Keratinocyte (primary cell): Measurements from ENCODE around the gene KRTAP12-1. TPM values are rescaled to one million over a fixed set of nuclear protein-coding genes. Genes with fewer than 3 reads are reported as not detected.

Source experiments
- DNase-seq: peaks from one replicate; pipeline ENCODE4 v3.0.0-alpha.2; 2011; ENCODE audit warnings: low read depth, missing footprints, low spot score
- FAIRE-seq: peaks from 2 replicates; lab custom pipeline; 2011; peaks lifted over from hg19 to GRCh38; lab: Jason Lieb, UNC
- H2AFZ ChIP-seq: 2 replicates; pipeline ENCODE4 v1.6.0; 2012; ENCODE audit warnings: low read length, control low read depth, inconsistent platforms; ENCODE audit not compliant: control insufficient read depth
- H3K27ac ChIP-seq: 2 replicates; pipeline ENCODE4 v1.5.1; 2011; ENCODE audit warnings: low read length; ENCODE audit not compliant: control insufficient read depth, insufficient read depth
- H3K27me3 ChIP-seq: 3 replicates; pipeline ENCODE4 v1.6.0; 2011; ENCODE audit warnings: low read length; ENCODE audit not compliant: control insufficient read depth, insufficient read depth; ENCODE audit errors: extremely low read depth
- H3K36me3 ChIP-seq, 2 experiments: 2 replicates in 1 of 2; 3 replicates in 1 of 2; pipeline ENCODE4 v1.5.1; 2011; ENCODE audit warnings: low read length in 2 of 2, mild to moderate bottlenecking in 1 of 2; ENCODE audit not compliant: control insufficient read depth in 2 of 2, insufficient read depth in 2 of 2; ENCODE audit errors: extremely low read depth in 1 of 2
- H3K4me1 ChIP-seq: 3 replicates; pipeline ENCODE4 v1.5.1; 2011; ENCODE audit warnings: low read length; ENCODE audit not compliant: control insufficient read depth, insufficient read depth; ENCODE audit errors: extremely low read depth
- H3K4me2 ChIP-seq: 3 replicates; pipeline ENCODE4 v1.6.0; 2011; ENCODE audit warnings: low read depth, low read length; ENCODE audit not compliant: control insufficient read depth, insufficient read depth; ENCODE audit errors: extremely low read depth
- H3K4me3 ChIP-seq, 3 experiments: fragments of 200-600 bp in 1 of 3; sonication (generic) in 1 of 3; 2 replicates in 2 of 3; 3 replicates in 1 of 3; pipeline ENCODE4 v1.5.1; 2011 to 2016; ENCODE audit warnings: low read length in 3 of 3, mild to moderate bottlenecking in 3 of 3, control low read depth in 2 of 3, inconsistent platforms in 1 of 3, low read depth in 1 of 3, mixed read lengths in 1 of 3, mixed run types in 1 of 3, moderate library complexity in 1 of 3; ENCODE audit not compliant: control insufficient read depth in 2 of 3, insufficient read depth in 2 of 3; ENCODE audit errors: extremely low read depth in 1 of 3
- H3K79me2 ChIP-seq: 2 replicates; pipeline ENCODE4 v1.6.0; 2012; ENCODE audit warnings: low read length; ENCODE audit not compliant: control insufficient read depth, insufficient read depth
- H3K9ac ChIP-seq: 3 replicates; pipeline ENCODE4 v1.6.0; 2011; ENCODE audit warnings: low read length; ENCODE audit not compliant: control insufficient read depth, insufficient read depth; ENCODE audit errors: extremely low read depth
- H3K9me1 ChIP-seq: 3 replicates; pipeline ENCODE4 v1.6.0; 2011; ENCODE audit warnings: low read length; ENCODE audit not compliant: control insufficient read depth, insufficient read depth; ENCODE audit errors: extremely low read depth
- H3K9me3 ChIP-seq: 2 replicates; pipeline ENCODE4 v1.5.1; 2012; ENCODE audit warnings: low read depth, low read length; ENCODE audit not compliant: control insufficient read depth
- H4K20me1 ChIP-seq: 3 replicates; pipeline ENCODE4 v1.6.0; 2011; ENCODE audit warnings: low read length; ENCODE audit not compliant: control insufficient read depth, insufficient read depth; ENCODE audit errors: extremely low read depth
- EZH2 ChIP-seq: IDR thresholded peaks from one replicate; pipeline ENCODE4 v1.6.1; 2012; ENCODE audit warnings: inconsistent platforms, mild to moderate bottlenecking, low read length, moderate library complexity
- dilution Hi-C: fragments of 300-500 bp; cut with MboI; formaldehyde crosslinking; loops from one replicate; pipeline ENCODE4 v1.7.0; 2020; ENCODE audit warnings: low sequenced_read_pairs; ENCODE audit not compliant: extremely low pct_ligation_motif_present
- polyA plus RNA-seq, 5 experiments: library from polyadenylated mRNA; depleted of rRNA in 3 of 5; stranded (reverse) in 3 of 5; stranded (forward) in 1 of 5; unstranded in 1 of 5; fragments of >200 nt; gene quantifications; 1 replicate in 1 of 5; 2 replicates in 3 of 5; 3 replicates in 1 of 5; pipeline versions ENCODE4 v1.2.1 to v1.2.3, GENCODE V29; 2011 to 2012; ENCODE audit warnings: missing spikeins in 2 of 5, low read depth in 1 of 5, low replicate concordance in 1 of 5
- TF ChIP-seq, protein P1 (sequence below), 3 experiments: IDR thresholded peaks in 1 of 3; conservative IDR thresholded peaks in 1 of 3; optimal IDR thresholded peaks in 1 of 3; 2 replicates in 2 of 3; 3 replicates in 1 of 3; pipeline versions ENCODE3 to v1.5.1; 2011; ENCODE audit warnings: low read length in 3 of 3, mild to moderate bottlenecking in 3 of 3, moderate library complexity in 2 of 3, control low read depth in 1 of 3, inconsistent platforms in 1 of 3; ENCODE audit not compliant: insufficient read depth in 2 of 3; ENCODE audit errors: extremely low read depth in 1 of 3

Gene KRTAP12-1
- polyA plus RNA-seq, 1 donor (not counting 4 experiments of a cell fraction or from before 2014, with no cell fraction given) = not detected

- Histone ChIP-seq H3K9ac (no peak overlapping the region), H3K79me2 (no peaks in the 10 kb centered on the region), H3K27ac (no peak overlapping the region), H3K4me1 (no peaks in the 10 kb centered on the region), H3K9me1 (no peaks in the 10 kb centered on the region), H3K4me2 (no peak overlapping the region), H3K36me3 (no peaks in the 10 kb centered on the region), H3K4me3 (no peak overlapping the region), H3K9me3 (no peaks in the 10 kb centered on the region), H2AFZ (no peak overlapping the region), H3K27me3 (peaks cover 6% of the 10 kb centered on the region), H4K20me1 (no peaks in the 10 kb centered on the region)
- FAIRE-seq (no peak), DNase-seq (no peak)
- TF ChIP-seq, protein P1, sequence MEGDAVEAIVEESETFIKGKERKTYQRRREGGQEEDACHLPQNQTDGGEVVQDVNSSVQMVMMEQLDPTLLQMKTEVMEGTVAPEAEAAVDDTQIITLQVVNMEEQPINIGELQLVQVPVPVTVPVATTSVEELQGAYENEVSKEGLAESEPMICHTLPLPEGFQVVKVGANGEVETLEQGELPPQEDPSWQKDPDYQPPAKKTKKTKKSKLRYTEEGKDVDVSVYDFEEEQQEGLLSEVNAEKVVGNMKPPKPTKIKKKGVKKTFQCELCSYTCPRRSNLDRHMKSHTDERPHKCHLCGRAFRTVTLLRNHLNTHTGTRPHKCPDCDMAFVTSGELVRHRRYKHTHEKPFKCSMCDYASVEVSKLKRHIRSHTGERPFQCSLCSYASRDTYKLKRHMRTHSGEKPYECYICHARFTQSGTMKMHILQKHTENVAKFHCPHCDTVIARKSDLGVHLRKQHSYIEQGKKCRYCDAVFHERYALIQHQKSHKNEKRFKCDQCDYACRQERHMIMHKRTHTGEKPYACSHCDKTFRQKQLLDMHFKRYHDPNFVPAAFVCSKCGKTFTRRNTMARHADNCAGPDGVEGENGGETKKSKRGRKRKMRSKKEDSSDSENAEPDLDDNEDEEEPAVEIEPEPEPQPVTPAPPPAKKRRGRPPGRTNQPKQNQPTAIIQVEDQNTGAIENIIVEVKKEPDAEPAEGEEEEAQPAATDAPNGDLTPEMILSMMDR (optimal IDR thresholded peaks at IDR 0.05 in 1 of 3, IDR thresholded peaks at IDR 0.05 in 1 of 3, conservative IDR thresholded peaks at IDR 0.05 in 1 of 3; ENCODE audit: extremely low read depth in 1 of 3, insufficient read depth in 2 of 3, low read length in 3 of 3) = no peak
- TF ChIP-seq EZH2 = no peak
- dilution Hi-C loops = no loop called here
These were observed 10.1 kb downstream of the KRTAP12-1 start for GRCh38 chr21:44671911-44672310.

DNA sequence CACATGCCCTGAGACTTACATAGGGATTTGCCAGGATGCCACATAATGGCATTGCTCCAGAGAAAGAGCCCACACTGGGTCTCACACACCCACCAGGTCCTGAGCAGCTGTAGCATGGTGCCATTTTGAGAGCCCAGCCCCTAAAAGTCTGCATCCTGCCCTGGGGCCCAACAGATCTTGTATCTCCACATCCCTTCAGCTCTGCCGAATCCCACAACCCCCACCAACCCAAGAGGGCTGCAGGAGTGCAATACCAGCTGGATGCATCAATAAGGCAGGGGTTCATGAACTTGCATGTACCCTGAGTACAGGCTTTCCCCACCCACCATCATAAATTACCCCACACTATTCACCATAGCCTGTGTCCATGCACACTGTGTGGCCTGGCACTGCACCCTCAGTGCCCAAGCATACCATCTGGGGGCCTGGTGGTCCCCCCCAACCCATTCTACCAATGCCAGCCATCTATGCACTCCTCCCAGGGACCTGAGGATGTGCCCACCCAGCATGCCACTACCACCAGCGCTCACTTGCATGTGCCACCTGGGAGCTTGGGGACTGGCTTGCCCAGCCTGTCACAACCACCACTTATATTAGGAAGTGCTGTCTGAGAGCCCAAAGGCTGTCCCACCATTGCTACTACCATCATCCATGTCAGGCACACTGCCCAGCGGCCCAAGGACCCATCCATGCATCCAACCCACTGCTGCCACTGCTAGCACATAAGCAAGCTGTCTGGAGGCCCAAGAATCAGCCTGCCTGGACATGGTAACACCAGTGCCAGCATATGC, 11.1 kb downstream of the KRTAP12-1 start:
- H3K9me1 ChIP-seq = no peaks in the 10 kb centered on the region
- H3K36me3 ChIP-seq = no peaks in the 10 kb centered on the region
- H3K9ac ChIP-seq = no peak overlapping the region
- H2AFZ ChIP-seq = no peak overlapping the region
- dilution Hi-C loops = no loop called here
- H3K4me1 ChIP-seq = no peaks in the 10 kb centered on the region
- H3K4me2 ChIP-seq = no peak overlapping the region
- peaks cover 9% of the 10 kb centered on the region for H3K27me3 ChIP-seq
- TF ChIP-seq, protein P1 (optimal IDR thresholded peaks at IDR 0.05 in 1 of 3, IDR thresholded peaks at IDR 0.05 in 1 of 3, conservative IDR thresholded peaks at IDR 0.05 in 1 of 3; ENCODE audit: extremely low read depth in 1 of 3, insufficient read depth in 2 of 3, low read length in 3 of 3) = no peak
- TF ChIP-seq EZH2 = no peak
- H3K79me2 ChIP-seq = no peaks in the 10 kb centered on the region
- no peak for FAIRE-seq
- H4K20me1 ChIP-seq = no peaks in the 10 kb centered on the region
- DNase-seq = no peak
- H3K9me3 ChIP-seq = no peaks in the 10 kb centered on the region
- H3K27ac ChIP-seq = no peak overlapping the region
- no peak overlapping the region for H3K4me3 ChIP-seq
